ENCODE results near the gene ADCY3. TPM values are rescaled to one million over a fixed set of nuclear protein-coding genes. Genes with fewer than 3 reads are reported as not detected.

ADCY3 gene
- total and polyA plus RNA-seq, 8 donors: 5.2 to 339 (median 24.2) TPM

DNA sequence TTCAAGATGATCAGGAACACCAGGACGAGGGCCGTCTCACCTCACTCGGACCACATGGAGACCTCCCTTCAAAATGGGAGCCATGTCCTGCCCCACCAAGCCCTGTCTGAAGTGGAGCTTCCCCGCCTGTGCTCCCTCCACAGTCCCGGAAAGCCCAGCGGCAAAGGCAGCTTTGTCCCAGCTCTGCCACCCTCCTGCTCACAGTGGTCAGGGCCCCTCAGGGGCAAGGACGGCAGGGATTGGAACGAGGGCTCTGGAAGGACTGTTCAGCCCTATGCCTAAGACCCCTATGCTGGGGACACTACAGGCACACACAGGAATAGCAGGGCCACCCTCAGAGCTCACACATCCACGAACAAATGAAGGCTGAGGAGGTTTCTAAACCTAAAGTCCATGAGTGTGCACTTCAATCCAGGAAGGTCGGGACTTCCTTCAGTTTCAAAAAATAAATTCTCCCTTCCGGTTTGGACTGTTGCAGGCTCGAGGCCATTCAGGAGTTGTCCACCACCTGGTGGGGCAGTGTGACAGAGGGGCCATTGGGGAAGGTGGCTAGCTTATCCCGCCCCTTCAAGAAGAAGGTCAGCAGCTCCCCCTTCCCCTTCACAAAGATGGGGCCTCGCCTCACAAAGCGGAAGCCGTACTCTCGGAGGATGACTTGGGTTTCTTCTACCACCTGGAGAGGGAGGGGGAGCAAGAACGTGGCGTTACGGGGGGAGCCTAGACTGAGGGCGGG, 100.4 kb downstream of the ADCY3 start:
- Histone ChIP-seq H3K27me3 (no peaks in the 10 kb centered on the region), H3K9me3 (no peaks in the 10 kb centered on the region), H3K4me1 (no peaks in the 10 kb centered on the region), H3K36me3 (peaks cover 17 to 91% (median 79%) of the 10 kb centered on the region in 4 donors), H3K27ac (no peak overlapping the region), H3K4me3 (no peak overlapping the region)
- TF ChIP-seq EP300 (IDR thresholded peaks at IDR 0.05) (no peak), POLR2AphosphoS5 (IDR thresholded peaks at IDR 0.05) (no peak), POLR2A (IDR thresholded peaks at IDR 0.05) (no peak)
- TF ChIP-seq, protein P1, sequence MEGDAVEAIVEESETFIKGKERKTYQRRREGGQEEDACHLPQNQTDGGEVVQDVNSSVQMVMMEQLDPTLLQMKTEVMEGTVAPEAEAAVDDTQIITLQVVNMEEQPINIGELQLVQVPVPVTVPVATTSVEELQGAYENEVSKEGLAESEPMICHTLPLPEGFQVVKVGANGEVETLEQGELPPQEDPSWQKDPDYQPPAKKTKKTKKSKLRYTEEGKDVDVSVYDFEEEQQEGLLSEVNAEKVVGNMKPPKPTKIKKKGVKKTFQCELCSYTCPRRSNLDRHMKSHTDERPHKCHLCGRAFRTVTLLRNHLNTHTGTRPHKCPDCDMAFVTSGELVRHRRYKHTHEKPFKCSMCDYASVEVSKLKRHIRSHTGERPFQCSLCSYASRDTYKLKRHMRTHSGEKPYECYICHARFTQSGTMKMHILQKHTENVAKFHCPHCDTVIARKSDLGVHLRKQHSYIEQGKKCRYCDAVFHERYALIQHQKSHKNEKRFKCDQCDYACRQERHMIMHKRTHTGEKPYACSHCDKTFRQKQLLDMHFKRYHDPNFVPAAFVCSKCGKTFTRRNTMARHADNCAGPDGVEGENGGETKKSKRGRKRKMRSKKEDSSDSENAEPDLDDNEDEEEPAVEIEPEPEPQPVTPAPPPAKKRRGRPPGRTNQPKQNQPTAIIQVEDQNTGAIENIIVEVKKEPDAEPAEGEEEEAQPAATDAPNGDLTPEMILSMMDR (IDR thresholded peaks at IDR 0.05): no peak
- DNase-seq: peak in 1 of 2 donors; percentile 22
- WGBS, 5 donors: 84 to 92% (median 90%) methylated on average over 21 of the region's 21 CpGs
- intact Hi-C loops (cut with DNase I; ENCODE audit: low total_unique reads): no loop called here

DNA sequence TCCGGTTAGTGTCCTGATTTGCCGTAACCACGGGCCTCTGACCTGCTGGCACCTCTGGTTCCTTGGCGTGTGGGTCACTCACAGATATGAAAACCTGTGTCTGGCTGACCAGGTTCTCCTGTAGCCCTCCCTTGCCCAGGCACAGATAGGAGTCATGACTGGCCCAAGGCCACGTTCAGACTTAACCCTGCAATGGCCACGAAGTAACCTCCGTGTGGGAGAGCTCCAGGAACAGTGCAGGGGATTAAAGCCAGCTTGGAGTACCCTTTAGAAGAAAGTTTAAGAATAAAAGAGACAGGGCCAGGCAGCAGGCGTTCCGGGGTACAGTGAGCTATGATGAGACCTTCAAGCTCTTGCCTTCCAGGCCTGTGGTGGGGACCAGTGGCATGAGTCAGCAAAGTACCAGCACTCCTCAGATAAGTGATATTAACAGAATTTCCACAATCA, 101.3 kb downstream of the ADCY3 start:
- intact Hi-C loops (cut with DNase I; ENCODE audit: low total_unique reads): no loop called here
- WGBS, 5 donors: 51 to 70% (median 55%) methylated on average over 9 of the region's 9 CpGs
- Histone ChIP-seq H3K4me3 (no peak overlapping the region), H3K27me3 (no peaks in the 10 kb centered on the region), H3K9me3 (no peaks in the 10 kb centered on the region), H3K36me3 (peaks cover 17 to 86% (median 74%) of the 10 kb centered on the region in 4 donors), H3K27ac (no peak overlapping the region), H3K4me1 (no peaks in the 10 kb centered on the region)
- TF ChIP-seq EP300 (IDR thresholded peaks at IDR 0.05): no peak
- TF ChIP-seq, protein P1 (IDR thresholded peaks at IDR 0.05): no peak
- no peak for TF ChIP-seq POLR2AphosphoS5 (IDR thresholded peaks at IDR 0.05)
- TF ChIP-seq POLR2A (IDR thresholded peaks at IDR 0.05): no peak
- no peak for DNase-seq

DNA sequence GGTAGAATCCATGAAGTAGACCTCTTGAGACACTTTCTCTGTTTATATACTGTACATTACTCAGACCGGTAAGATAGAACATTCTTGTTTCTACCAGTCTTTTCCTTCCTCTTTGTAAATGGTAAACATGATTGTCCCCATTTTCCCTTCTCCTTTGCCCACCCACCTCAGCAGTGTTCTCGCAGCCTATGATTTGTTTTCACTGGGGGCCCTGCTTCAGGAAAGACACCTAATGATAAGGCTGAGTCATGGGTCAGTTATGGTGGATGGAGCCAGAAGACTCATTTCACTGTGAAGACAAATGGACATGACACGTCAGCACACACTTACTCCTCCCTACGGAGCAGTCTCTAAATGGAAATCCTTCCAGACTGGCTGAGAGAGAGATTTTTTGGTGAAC, 103.2 kb downstream of the ADCY3 start:
- H3K27me3 ChIP-seq: no peaks in the 10 kb centered on the region
- DNase-seq: no peak
- H3K4me1 ChIP-seq: no peaks in the 10 kb centered on the region
- H3K36me3 ChIP-seq: peaks cover 17 to 69% (median 60%) of the 10 kb centered on the region in 4 donors
- H3K4me3 ChIP-seq: no peak overlapping the region
- H3K27ac ChIP-seq: no peak overlapping the region
- WGBS, 5 donors: 76 to 89% (median 88%) methylated on average over 4 of the region's 4 CpGs
- TF ChIP-seq POLR2AphosphoS5 (IDR thresholded peaks at IDR 0.05) (no peak), POLR2A (IDR thresholded peaks at IDR 0.05) (no peak), EP300 (IDR thresholded peaks at IDR 0.05) (no peak)
- TF ChIP-seq, protein P1 (IDR thresholded peaks at IDR 0.05): no peak
- intact Hi-C loops (cut with DNase I; ENCODE audit: low total_unique reads): no loop called here
- H3K9me3 ChIP-seq: no peaks in the 10 kb centered on the region

DNA sequence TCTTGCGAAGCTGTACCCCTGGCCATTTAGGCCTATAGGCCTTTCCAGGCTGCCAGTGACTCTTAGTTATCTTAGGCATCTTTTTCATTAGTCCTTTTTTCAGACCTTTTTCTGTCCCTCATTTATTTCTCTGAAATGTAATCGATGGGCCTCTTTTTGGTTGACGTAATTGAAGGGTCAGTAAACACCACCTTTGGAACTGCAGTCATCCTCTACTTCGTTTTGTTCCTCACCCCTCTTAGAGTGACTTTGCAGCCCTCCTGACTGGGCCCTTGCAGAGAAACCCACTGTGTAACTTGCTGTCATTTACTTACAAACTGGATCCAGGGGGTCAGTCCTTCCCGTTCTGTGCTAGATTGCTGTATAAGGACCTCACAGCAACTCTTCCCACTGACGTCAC, 103.6 kb downstream of the ADCY3 start:
- WGBS, 5 donors: 83 to 90% (median 86%) methylated on average over 6 of the region's 6 CpGs
- Histone ChIP-seq H3K4me1 (no peaks in the 10 kb centered on the region), H3K36me3 (peaks cover 17 to 64% (median 55%) of the 10 kb centered on the region in 4 donors), H3K27me3 (no peaks in the 10 kb centered on the region), H3K9me3 (no peaks in the 10 kb centered on the region), H3K4me3 (no peak overlapping the region), H3K27ac (no peak overlapping the region)
- DNase-seq: no peak
- intact Hi-C loops (cut with DNase I; ENCODE audit: low total_unique reads): no loop called here
- TF ChIP-seq POLR2A (IDR thresholded peaks at IDR 0.05): no peak
- TF ChIP-seq POLR2AphosphoS5 (IDR thresholded peaks at IDR 0.05): no peak
- TF ChIP-seq EP300 (IDR thresholded peaks at IDR 0.05): no peak
- TF ChIP-seq, protein P1 (IDR thresholded peaks at IDR 0.05): no peak
